VCaP (cell line): ENCODE data around the gene ASB6.

Experiments used
- H3K27ac ChIP-seq: fragments of 450-650 bp; 2 replicates; pipeline ENCODE4 v1.5.1; 2017
- TF ChIP-seq, protein P1 (sequence below): fragments of 450-650 bp; conservative IDR thresholded peaks from 2 replicates; pipeline ENCODE4 v1.5.1; 2017; ENCODE audit warnings: mild to moderate bottlenecking, moderate library complexity

ASB6 gene

DNA sequence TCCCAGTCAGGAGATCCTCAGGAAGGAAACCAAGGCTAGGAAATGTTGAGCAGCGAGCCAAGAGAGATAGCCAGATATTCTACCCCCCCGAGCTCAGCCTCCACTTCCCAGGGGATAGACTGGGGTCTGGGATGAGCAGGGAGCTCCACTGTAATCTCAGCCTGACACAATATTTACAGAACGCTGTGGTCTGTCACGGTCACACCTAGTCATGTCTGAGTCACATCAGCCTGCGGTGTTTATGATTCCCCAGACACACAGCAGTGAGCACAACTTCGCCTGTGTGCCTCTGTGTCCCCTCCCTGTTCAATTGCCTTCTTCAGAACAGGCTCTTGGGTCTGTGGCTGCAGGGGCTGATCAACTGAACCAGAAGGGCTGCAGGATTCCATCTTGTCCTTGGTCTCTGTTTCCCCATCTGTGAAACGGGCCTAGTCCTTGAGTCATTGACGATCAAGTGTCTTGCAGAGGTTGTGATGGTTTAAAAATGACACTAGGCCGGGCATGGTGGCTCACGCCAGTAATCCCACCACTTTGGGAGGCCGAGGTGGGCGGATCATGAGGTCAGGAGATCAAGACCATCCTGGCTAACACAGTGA is 14.9 kb upstream of the ASB6 start:
- H3K27ac ChIP-seq: peak overlapping the region; percentile 17
- TF ChIP-seq, protein P1, sequence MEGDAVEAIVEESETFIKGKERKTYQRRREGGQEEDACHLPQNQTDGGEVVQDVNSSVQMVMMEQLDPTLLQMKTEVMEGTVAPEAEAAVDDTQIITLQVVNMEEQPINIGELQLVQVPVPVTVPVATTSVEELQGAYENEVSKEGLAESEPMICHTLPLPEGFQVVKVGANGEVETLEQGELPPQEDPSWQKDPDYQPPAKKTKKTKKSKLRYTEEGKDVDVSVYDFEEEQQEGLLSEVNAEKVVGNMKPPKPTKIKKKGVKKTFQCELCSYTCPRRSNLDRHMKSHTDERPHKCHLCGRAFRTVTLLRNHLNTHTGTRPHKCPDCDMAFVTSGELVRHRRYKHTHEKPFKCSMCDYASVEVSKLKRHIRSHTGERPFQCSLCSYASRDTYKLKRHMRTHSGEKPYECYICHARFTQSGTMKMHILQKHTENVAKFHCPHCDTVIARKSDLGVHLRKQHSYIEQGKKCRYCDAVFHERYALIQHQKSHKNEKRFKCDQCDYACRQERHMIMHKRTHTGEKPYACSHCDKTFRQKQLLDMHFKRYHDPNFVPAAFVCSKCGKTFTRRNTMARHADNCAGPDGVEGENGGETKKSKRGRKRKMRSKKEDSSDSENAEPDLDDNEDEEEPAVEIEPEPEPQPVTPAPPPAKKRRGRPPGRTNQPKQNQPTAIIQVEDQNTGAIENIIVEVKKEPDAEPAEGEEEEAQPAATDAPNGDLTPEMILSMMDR: no peak

DNA sequence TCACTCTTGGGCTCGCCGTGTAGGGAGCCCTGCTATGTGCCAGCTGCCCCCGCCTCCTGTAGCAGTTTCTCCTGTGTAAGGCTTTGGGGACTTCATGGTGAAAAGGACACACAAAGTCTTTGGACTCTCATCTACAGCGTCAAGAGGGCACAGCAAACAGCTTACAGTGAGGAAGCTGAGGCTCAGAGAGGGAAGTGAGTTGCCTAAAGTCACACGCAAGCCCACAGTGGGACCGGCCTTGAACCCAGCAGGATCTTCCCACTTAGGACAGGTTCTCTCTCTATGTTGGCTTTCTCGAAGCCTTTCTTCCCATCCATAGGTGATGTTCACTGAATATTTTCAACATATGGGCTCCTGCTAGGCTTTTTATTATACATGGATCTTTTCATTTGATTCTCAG is 13.7 kb upstream of the ASB6 start:
- H3K27ac ChIP-seq: no peak overlapping the region
- TF ChIP-seq, protein P1: no peak

DNA sequence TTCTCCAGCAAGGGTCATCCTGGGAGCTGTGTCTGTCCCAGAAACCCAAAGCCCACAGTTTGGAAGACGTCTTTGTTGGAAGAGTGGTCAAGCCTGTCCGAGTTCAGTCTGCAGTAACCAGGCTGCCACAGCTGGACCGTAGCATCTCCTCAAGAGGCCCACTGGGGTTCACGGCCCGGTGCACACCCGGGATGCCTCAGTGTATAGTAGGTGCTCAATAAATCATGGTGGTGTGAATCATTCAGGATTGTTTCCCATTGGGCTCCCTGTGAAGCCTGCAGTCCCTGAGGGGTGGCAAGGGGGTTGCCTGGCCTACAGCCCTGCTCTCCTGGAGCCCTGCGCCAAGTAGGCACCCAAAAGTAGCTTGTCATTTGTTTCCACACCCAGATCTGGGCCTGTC is 13.2 kb upstream of the ASB6 start:
- H3K27ac ChIP-seq: no peak overlapping the region
- TF ChIP-seq, protein P1: no peak

DNA sequence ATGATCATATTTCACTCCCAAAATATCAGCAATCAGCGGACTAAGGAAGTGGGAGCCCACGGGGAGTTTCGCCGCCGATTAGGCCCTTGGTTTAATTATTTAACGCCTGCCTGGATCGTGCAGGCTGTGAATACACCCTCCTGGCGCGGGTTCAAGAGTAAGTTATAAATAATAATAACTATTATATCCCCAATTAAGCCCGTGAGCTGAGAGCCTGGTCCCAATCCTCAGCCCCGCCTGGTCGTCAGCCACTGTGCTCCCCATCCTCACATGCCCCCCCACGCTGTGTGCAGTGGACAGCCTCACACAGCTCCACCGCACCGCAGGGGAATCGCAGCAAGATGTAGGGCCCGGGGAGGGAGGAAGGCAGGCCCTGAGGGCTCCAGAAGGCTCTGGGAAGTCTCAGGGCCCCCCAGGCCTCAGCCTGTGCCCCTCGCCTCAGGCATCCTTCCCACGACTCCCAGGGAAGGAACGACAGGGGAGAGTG is 12.6 kb upstream of the ASB6 start:
- H3K27ac ChIP-seq: no peak overlapping the region
- TF ChIP-seq, protein P1: no peak

DNA sequence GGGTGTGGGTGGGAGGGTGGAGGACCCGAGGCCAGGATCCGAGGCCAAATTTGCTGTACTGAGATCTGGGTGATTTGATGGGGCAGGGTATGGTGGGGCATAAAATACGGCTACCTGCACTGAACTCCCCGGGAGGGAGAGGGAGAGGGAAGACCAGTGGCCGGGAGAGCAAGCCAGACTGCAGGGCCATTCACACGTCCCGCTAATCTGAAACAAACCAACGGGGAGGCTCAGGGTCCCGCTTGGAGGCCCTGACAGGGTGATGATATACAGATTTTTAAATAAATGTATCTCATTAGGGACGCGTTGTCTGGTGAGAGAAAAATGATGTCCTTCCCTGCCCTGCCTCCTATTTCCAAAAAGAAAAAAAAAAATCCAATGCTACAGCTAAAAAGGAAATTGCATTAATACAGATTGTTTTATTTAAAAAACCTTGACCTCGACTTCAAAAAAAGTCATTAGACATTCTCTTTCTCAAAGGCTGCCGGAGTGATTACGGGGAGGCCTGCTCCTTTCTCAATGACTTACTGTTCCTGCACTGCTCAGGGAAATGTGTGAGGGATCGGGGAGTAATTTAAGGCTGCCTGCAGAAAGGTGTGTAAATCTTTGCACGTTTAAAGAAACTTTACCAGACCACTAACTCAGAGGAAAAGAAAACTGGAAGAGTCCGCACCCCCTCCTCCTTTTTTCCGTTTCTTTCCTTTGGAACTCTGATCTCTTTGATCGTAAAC is 12.0 kb upstream of the ASB6 start:
- no peak overlapping the region for H3K27ac ChIP-seq
- TF ChIP-seq, protein P1: no peak

DNA sequence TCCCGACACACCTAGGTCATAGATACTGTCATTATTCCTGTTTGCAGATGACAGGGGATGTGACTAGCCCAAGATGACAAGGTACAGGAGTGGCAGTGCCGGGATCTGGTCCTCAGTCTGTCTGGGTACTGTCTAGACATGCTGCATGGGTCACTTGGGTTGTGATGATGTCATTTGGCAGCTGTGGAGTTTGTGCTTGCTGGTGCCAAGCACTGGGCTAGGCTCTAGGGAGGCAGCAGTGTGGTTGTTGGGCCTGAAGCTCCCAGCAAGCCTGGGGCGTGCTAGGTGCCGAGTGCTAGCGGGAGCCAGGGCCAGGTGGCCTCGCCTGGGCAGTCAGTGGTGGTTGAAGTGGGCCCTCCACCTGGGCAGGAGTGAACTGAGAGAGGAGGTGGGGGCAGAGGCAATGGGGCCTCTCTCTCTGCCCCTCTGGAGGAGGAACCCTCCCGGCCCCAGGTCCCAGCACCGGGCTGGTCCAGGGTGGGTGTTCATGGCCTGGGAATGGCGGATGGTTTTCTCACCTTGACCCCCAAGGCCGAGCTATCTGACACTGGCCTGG is 8.8 kb upstream of the ASB6 start:
- TF ChIP-seq, protein P1: no peak
- no peak overlapping the region for H3K27ac ChIP-seq
